ENCODE data around the gene UBL4A. TPM values are rescaled to one million over a fixed set of nuclear protein-coding genes. Genes with fewer than 3 reads are reported as not detected.

UBL4A gene
- total and polyA plus RNA-seq, 2 donors (not counting 3 experiments of a cell fraction or from before 2014, with no cell fraction given), result 25.3 to 31.4 TPM

GRCh38 chrX:154489182-154489581 is 2.8 kb upstream of the UBL4A start:
- H3K9me1 ChIP-seq (replicated peaks; ENCODE audit: control insufficient read depth, extremely low read depth, insufficient read depth, low read length), result no peaks in the 10 kb centered on the region
- ChIA-PET POLR2A (interaction anchor here (1.0 to 1.5 kb wide), 2 partner anchors 28 to 30 kb away, joined by 3 read pairs; no protein-coding TSS in a partner anchor), CTCF (interaction anchor here (2.2 kb wide), 1 partner anchor 38 kb away, joined by 11 read pairs; no protein-coding TSS in a partner anchor)
- no peak overlapping the region for H3K27ac ChIP-seq (ENCODE audit: insufficient read depth, low read depth, low read length)
- no peaks in the 10 kb centered on the region for H3K9me3 ChIP-seq (replicated peaks; ENCODE audit: control insufficient read depth, insufficient read depth, low read length)
- FAIRE-seq, result no peak
- no peak for DNase-seq (ENCODE audit: low read depth, low spot score)
- intact Hi-C loops (cut with micrococcal nuclease) (no loop called here), dilution Hi-C loops (cut with MboI; ENCODE audit: extremely low pct_ligation_motif_present, low sequenced_read_pairs) (no loop called here)
- H3K4me1 ChIP-seq (ENCODE audit: control insufficient read depth, extremely low read depth, insufficient read depth, low read length), result peaks cover 3% of the 10 kb centered on the region
- H4K20me1 ChIP-seq (replicated peaks; ENCODE audit: control insufficient read depth, extremely low read depth, insufficient read depth, low read length), result no peaks in the 10 kb centered on the region
- no peaks in the 10 kb centered on the region for H3K36me3 ChIP-seq (ENCODE audit: control insufficient read depth in 2 of 2, extremely low read depth in 1 of 2, insufficient read depth in 2 of 2, low read length in 2 of 2)
- H3K27me3 ChIP-seq (ENCODE audit: control insufficient read depth in 2 of 2, insufficient read depth in 2 of 2, low read length in 2 of 2), result no peaks in the 10 kb centered on the region
- no peak overlapping the region for H2AFZ ChIP-seq (ENCODE audit: low read depth, low read length)
- no peak overlapping the region for H3K4me3 ChIP-seq (replicated peaks in 1 of 3; ENCODE audit: insufficient read depth in 1 of 3, low read depth in 1 of 3, low read length in 3 of 3)
- H3K79me2 ChIP-seq (ENCODE audit: control insufficient read depth, insufficient read depth, low read length), result peaks cover 10% of the 10 kb centered on the region
- TF ChIP-seq POLR2AphosphoS5 (IDR thresholded peaks at IDR 0.05; ENCODE audit: insufficient read depth, low read depth, low read length) (no peak), MYC (IDR thresholded peaks at IDR 0.05; ENCODE audit: low read depth, low read length) (no peak), MAX (IDR thresholded peaks at IDR 0.05; ENCODE audit: insufficient read depth, insufficient read length) (no peak), POLR2A (IDR thresholded peaks at IDR 0.05; ENCODE audit: low read depth, low read length) (no peak), JUN (IDR thresholded peaks at IDR 0.05; ENCODE audit: borderline replicate concordance, insufficient read depth, insufficient read length, low read depth) (no peak), FOS (IDR thresholded peaks at IDR 0.05; ENCODE audit: borderline replicate concordance, insufficient read depth, low read length) (no peak), GATA2 (IDR thresholded peaks at IDR 0.05; ENCODE audit: insufficient read depth, insufficient read length, low read depth, low read length) (no peak), EZH2 (IDR thresholded peaks at IDR 0.05; ENCODE audit: borderline replicate concordance, low read depth, low read length, severe bottlenecking) (no peak)
- TF ChIP-seq, protein P1, sequence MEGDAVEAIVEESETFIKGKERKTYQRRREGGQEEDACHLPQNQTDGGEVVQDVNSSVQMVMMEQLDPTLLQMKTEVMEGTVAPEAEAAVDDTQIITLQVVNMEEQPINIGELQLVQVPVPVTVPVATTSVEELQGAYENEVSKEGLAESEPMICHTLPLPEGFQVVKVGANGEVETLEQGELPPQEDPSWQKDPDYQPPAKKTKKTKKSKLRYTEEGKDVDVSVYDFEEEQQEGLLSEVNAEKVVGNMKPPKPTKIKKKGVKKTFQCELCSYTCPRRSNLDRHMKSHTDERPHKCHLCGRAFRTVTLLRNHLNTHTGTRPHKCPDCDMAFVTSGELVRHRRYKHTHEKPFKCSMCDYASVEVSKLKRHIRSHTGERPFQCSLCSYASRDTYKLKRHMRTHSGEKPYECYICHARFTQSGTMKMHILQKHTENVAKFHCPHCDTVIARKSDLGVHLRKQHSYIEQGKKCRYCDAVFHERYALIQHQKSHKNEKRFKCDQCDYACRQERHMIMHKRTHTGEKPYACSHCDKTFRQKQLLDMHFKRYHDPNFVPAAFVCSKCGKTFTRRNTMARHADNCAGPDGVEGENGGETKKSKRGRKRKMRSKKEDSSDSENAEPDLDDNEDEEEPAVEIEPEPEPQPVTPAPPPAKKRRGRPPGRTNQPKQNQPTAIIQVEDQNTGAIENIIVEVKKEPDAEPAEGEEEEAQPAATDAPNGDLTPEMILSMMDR (IDR thresholded peaks at IDR 0.05; ENCODE audit: extremely low read depth in 1 of 2, insufficient read depth in 1 of 2, low read depth in 1 of 2, low read length in 2 of 2), result no peak
- no TSS peak for BruUV-seq (replicated peaks)
- H3K4me2 ChIP-seq (ENCODE audit: insufficient read depth, low read length), result no peak overlapping the region
- H3K9ac ChIP-seq (replicated peaks; ENCODE audit: extremely low read depth, insufficient read depth, low read length), result no peak overlapping the region
